ENCODE measurements around the gene ZXDC. TPM values are rescaled to one million over a fixed set of nuclear protein-coding genes. Genes with fewer than 3 reads are reported as not detected.

ZXDC gene
- total RNA-seq, 1 donor from 2014 or later: 29.5 TPM

GRCh38 chr3:126454437-126455198 is 21.1 kb downstream of the ZXDC start:
- no peak for DNase-seq (ENCODE audit: low read depth)

- no peak for DNase-seq (ENCODE audit: low read depth)
Measured at GRCh38 chr3:126454025-126454424, 21.7 kb downstream of the ZXDC start.

- no peak for DNase-seq (ENCODE audit: low read depth)
Measured at GRCh38 chr3:126452213-126452612, 23.5 kb downstream of the ZXDC start.

GRCh38 chr3:126451511-126451910 is 24.2 kb downstream of the ZXDC start:
- DNase-seq (ENCODE audit: low read depth): no peak

- no peak for DNase-seq (ENCODE audit: low read depth)
Measured at GRCh38 chr3:126450744-126451143, 24.9 kb downstream of the ZXDC start.

- DNase-seq (ENCODE audit: low read depth): no peak
Measured at GRCh38 chr3:126450219-126450618, 25.5 kb downstream of the ZXDC start.

- DNase-seq (ENCODE audit: low read depth): no peak
Measured at GRCh38 chr3:126449621-126450051, 26.1 kb downstream of the ZXDC start.

GRCh38 chr3:126448893-126449180 is 26.9 kb downstream of the ZXDC start:
- DNase-seq (ENCODE audit: low read depth): no peak

- DNase-seq (ENCODE audit: low read depth): no peak
Measured at GRCh38 chr3:126448136-126448892, 27.4 kb downstream of the ZXDC start.

GRCh38 chr3:126447456-126448106 is 28.1 kb downstream of the ZXDC start:
- DNase-seq (ENCODE audit: low read depth): no peak

GRCh38 chr3:126446791-126447190 is 28.9 kb downstream of the ZXDC start:
- no peak for DNase-seq (ENCODE audit: low read depth)

GRCh38 chr3:126446301-126446700 is 29.4 kb downstream of the ZXDC start:
- no peak for DNase-seq (ENCODE audit: low read depth)

GRCh38 chr3:126445506-126445905 is 30.2 kb downstream of the ZXDC start:
- peak; percentile 23 for DNase-seq (ENCODE audit: low read depth)

GRCh38 chr3:126442856-126443242 is 32.8 kb downstream of the ZXDC start:
- DNase-seq (ENCODE audit: low read depth): no peak

- no peak for DNase-seq (ENCODE audit: low read depth)
Measured at GRCh38 chr3:126442094-126442855, 33.4 kb downstream of the ZXDC start.

- DNase-seq (ENCODE audit: low read depth): no peak
Measured at GRCh38 chr3:126441256-126441880, 34.3 kb downstream of the ZXDC start.

- DNase-seq (ENCODE audit: low read depth): no peak
Measured at GRCh38 chr3:126440709-126440995, 35.0 kb downstream of the ZXDC start.

- DNase-seq (ENCODE audit: low read depth): no peak
Measured at GRCh38 chr3:126439968-126440708, 35.6 kb downstream of the ZXDC start.

GRCh38 chr3:126439346-126439967 is 36.2 kb downstream of the ZXDC start:
- no peak for DNase-seq (ENCODE audit: low read depth)

- DNase-seq (ENCODE audit: low read depth): no peak
Measured at GRCh38 chr3:126438746-126439145, 36.9 kb downstream of the ZXDC start.

GRCh38 chr3:126438186-126438585 is 37.5 kb downstream of the ZXDC start:
- no peak for DNase-seq (ENCODE audit: low read depth)

Data from renal cortical epithelial cell (primary cell).